Jurkat, Clone E6-1 (cell line): ENCODE results near the gene ADAMTSL1.
"Not testable (repeated sequence)": the region's sequence is repeated elsewhere in the genome, so short reads cannot be mapped to it uniquely, and the experiment has no call there.

ENCODE experiments used
- DNase-seq: peaks from one replicate; pipeline ENCODE4 v3.0.0-alpha.2; 2011; ENCODE audit warnings: low read depth, low spot score
- H3K4me3 ChIP-seq: 2 replicates; pipeline ENCODE4 v1.5.1; 2011; ENCODE audit warnings: mild to moderate bottlenecking, low read length, control low read depth, moderate library complexity

Gene ADAMTSL1

DNA sequence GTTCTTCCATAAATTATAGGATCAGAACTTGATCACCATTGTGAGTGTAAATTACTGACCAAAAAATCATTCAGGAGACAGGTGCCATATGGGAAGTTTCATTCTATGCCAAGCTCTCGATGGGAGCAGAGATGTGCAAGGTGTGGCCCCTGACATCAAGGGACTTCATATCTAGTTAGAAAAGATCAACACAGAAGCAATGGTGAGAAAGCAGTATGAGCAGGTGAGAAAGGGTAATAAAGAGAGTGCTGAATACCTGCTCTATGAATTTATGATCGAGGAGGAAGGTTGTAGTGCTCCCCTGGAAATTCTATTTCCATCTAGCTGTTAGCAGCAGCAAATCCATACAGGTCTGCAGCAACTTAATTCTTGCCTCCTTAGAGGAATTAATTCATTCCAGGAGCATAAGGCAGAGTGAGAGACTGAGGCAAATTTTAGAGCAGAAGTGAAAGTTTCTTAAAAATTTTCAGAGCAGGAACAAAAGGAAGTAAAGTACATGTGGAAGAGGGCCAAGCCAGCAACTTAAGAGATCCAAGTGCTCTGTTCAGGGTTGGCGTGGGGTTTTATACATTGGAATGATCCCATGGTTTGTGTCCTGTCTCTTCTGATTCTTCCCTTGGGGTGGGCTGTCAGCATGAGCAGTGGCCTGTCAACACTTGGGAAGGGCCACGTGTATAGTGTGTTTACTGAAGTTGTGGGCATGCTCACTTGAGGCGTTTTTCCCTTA lies 377.3 kb downstream of the ADAMTSL1 start:
- no peak for DNase-seq
- H3K4me3 ChIP-seq = no peak overlapping the region

DNA sequence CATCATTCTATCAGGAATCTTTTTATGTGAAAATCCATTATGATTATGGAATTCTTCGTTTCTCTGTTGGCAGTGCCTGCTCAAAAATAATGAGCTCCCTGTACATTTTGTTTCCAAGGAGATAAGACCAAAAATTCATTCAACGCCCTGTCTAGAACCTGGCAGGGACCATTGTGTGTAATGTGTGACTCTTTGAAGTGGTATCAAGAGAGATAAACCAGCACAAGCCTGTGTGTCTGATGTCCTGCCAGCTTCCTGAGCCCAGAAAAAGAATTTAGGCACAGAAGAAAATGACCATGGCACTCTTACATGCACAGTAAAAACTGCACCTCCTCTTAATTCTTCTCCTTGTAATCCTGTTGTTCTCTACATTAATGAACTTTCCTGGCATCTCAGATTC lies 381.7 kb downstream of the ADAMTSL1 start:
- DNase-seq = no peak
- H3K4me3 ChIP-seq = no peak overlapping the region

DNA sequence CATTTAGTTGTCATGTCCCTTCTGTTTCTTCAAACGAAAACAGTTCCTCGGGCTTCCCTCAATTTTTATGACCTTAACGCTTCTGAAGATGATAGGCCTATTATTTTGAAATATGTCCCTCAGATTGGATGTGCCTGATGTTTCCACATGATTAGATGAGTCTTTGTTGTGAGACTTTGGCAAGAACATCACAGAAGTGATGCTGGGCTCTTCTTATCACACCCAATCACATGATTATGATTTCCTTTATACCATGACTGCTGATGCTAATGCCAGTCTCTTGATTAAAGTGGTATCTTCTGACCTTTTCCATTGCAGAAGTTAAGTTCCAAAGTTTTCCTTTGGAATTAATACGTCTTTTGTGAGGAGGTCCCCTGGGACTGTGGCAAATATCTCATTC lies 383.4 kb downstream of the ADAMTSL1 start:
- H3K4me3 ChIP-seq = no peak overlapping the region
- no peak for DNase-seq

DNA sequence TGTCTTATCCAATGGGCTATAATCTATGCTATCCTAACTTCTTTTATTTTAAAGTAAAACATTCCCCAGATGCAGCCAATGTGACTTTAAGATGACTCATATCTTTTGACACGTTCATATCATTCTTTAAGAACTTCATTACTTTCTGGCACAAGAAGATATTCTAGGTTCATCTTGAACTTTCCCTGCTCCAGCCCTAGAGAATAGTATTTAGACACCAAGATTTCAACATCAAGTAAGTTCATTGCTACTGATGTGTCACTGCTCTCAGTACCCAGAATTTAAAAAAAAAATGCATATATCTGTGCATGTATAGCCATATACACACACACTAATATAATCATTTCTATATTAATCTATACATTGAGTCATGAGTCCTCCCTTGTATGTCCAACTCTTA lies 383.8 kb downstream of the ADAMTSL1 start:
- DNase-seq = no peak
- H3K4me3 ChIP-seq = no peak overlapping the region

DNA sequence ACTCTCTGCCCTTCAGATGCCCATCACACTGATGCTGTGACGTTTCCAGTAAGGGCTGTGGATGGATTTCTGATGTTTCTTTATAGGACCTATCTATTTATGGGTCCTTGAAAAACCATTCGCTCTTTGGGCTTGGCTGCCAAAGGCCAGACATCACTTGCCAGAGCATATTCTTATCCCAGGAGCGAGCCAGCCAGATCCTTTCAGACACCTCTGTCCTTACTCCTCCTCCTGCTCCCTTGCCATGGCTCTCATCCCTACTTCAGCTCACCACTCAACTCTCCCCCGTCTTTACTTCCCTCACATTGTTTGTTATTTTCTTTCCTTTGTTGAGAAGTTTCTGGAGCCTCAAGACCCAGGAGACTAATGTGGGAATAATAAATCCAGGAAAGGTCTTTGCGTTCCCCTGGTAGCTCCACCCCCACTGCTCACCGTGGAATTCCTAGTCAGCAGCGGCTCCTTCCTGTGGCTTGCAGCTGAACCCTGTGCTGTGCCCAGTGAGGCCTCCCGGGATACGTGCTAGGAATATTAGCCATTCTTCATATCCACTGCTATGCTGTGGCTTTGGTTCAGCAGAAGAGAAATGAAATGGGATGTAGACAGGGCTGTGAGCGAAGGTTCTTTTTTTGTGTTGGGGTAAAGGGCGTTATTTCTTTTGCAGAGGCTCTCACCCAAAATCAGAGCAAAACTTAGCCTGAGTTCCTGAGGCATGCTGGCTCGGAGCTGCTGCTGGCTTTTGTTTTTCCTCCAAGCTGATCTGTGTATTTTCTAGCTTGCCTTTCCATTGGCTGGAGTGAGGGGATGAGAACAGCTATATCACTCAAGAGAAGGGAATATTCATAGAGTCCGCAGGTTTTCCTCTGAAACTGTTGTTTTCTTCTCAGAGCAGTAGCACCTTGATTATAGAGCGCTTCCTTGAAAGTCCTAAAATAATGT lies 387.9 kb downstream of the ADAMTSL1 start:
- DNase-seq = no peak
- no peak overlapping the region for H3K4me3 ChIP-seq

DNA sequence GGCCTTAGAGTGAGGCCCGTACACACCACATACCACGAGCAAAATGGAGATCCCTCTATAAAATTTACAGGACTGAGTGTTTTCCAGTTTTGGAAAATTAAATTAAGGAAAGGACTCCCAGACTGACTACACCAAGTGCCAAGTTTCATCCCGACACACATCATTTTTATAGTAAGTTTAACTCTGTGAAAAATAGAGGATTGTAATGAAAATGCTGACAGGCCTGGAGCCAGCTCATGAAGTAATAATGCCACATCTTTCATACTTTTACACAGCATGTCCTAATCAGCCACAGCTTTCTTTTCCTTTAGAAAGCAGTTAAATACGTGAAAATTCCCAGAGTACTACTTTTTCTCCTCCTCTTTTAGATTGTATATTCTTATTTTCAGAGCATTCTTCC lies 389.8 kb downstream of the ADAMTSL1 start:
- H3K4me3 ChIP-seq = no peak overlapping the region

DNA sequence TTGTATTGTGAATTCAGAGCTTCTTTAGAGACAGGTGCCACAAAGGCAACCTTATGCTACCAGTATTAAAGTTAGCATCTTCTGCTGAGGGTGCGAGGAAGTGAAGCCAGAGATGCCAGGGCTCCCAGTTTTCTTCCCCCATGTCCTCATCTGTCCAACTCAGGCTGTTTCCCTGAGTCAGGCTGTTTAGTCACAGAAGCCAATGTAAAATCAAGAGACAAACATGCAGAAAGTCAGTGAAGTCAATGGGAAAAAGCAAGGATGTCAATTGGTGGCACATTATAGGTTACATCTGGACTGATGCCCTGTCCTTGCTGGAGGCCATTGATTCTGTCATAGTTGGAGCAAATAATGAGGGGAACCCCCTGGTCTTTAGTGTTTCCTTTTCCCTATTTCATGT lies 390.6 kb downstream of the ADAMTSL1 start:
- no peak overlapping the region for H3K4me3 ChIP-seq
- DNase-seq = no peak

More for the DNA sequence above, 389.8 kb downstream of the ADAMTSL1 start:
- DNase-seq = no peak

DNA sequence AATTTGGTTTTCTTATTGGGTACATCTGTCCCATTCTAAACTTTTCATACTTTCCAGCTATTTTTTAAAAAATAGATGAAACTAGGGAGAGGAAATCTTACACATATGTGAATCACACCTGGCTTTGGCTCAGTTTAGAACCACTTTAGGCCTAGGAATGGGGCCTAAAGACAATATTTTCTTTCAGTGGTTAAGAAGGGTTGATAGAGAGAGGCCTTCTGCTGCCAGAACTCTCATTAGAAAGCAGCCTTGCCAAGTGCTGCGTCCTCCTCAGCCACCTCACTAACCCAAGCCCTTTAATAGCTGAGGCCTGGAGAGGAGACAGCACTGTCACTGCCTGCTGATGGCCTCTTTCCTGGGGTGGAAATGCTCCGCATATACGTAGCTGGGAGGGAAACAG lies 391.6 kb downstream of the ADAMTSL1 start:
- H3K4me3 ChIP-seq = no peak overlapping the region
- no peak for DNase-seq

DNA sequence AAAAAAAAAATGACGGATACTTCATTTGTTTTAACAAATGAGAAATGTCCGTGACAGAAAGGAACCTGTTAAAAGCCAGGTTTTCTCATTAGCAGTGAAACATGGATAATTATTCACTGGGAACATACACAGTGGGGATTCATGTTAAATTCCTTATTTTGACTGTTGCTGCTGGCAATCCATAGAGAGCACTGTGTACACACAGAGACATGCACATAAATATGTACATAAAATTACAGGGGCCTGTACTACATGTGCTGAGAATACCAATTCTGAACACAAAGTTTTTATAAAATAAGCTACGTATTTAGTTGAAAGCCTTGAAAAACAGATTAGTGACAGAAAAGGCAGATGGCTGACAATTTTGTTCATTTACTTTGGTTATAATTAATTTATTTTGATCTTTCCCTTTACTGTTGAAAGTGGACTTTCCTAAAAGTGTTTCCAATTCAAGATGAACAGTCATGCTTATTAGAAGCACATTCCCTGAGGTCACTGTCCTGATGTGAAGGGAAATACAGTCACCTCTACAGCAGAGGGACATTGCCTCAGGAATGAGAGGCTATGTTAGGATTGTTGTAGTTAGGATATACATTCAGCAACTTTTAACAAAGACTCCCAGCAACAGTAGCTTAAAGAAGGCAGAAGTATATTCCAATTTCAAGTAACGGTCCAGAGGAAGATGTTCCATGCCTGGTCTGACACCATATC lies 392.3 kb downstream of the ADAMTSL1 start:
- H3K4me3 ChIP-seq = no peak overlapping the region
- no peak for DNase-seq

DNA sequence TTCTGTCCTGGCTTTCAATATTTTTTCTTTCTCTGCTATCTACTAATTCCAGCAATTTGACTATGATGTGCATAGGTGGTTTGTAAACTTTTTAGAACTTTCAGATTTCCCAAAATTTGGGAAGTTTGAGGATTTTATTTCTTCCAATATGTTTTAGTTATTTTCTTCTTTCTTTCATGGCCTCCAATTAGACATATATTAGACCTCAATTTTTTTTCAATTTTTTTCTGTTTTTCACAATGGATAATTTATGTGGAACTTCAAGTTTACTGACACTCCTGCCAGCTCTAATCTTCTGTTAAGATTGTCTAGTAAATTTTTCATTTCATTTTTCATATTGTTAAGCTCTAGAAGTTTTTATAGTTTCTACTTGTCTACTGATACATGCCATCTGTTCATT lies 395.8 kb downstream of the ADAMTSL1 start:
- no peak overlapping the region for H3K4me3 ChIP-seq
- DNase-seq = no peak

DNA sequence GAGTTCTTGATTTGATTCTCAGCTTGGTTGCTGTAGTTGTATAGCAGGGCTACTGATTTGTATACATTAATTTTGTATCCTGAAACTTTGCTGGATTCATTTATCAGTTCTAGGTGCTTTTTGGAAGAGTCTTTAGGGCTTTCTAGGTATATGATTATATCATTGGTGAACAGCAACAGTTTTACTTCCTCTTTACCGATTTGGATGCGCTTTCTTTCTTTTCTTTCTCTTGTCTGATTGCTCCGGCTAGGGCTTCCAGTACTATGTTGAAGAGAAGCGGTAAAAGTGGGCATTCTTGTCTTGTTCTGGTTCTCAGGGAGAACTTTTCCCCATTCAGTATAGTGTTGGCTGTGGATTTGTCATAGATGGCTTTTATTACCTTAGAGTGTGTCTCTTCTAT lies 400.1 kb downstream of the ADAMTSL1 start:
- DNase-seq = no peak

DNA sequence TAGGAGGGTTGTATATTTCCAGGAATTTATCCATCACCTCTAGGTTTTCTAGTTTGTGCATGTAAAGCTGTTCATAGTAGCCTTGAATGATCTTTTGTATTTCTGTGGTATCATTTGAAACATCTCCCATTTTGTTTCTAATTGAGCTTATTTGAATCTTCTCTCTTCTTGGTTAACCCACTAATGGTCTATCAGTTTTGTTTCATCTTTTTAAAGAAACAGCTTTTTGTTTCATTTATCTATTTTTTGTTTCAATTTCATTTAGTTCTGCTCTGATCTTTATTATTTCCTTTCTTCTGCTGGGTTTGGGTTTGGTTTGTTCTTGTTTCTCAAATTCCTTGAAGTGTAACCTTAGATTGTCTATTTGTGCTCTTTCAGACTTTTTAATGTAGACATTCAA lies 401.0 kb downstream of the ADAMTSL1 start:
- H3K4me3 ChIP-seq, DNase-seq: not testable (repeated sequence)

More for the DNA sequence above, 400.1 kb downstream of the ADAMTSL1 start:
- no peak overlapping the region for H3K4me3 ChIP-seq

DNA sequence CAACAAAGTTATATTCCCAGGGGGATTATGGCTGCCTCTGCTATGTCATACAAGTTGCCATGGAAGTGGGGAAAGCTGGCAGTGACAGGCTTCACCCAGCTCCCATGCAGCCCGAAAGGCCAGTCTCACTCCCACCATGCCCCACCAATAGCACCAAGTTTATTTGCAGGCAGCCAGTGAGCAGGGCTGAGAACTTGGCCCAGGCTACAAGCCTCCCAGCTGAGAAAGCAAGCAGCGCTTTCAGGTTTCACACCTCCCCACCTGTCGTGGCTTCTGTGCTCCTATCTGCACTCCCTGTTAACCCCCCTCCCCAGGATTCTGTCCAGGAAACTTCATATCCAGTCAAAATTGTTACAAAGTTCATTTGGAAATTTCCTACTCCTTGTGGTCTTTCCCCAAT lies 404.0 kb downstream of the ADAMTSL1 start:
- no peak for DNase-seq
- H3K4me3 ChIP-seq = no peak overlapping the region

DNA sequence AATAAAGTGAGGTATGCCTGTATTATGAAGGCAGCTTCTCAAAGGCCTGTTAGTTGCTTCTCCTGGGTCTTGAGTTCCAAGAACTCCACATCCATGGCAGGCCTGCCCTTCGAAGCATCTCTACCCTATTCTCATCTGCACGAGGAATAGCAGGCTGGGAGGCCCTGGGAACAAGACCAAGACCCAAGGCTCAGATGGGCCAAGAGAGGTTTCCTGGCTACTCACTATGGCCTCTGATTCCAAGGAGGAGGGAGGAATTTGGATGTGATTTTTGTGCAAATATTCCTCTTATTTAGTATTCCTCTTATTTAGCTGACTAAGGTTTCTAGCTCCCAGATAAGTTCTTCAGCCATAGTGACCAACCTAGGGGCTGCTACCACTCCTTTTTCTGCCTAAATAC lies 407.8 kb downstream of the ADAMTSL1 start:
- DNase-seq = no peak
- H3K4me3 ChIP-seq = no peak overlapping the region

DNA sequence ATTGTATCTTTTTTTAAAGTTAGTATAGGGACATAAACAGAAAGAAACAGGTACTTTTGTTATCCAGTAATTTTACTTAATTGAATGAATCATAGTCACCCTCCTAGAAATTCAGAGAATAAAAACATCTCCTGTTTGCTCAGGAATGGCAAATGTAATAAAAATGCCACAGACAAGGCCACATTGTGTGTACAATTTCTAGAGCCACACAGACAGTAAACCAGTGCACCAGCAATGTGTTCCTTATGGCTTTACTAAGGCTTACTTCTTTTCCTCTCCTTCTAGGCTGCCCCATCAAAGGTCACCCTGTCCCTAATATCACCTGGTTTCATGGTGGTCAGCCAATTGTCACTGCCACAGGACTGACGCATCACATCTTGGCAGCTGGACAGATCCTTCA lies 413.6 kb downstream of the ADAMTSL1 start:
- no peak overlapping the region for H3K4me3 ChIP-seq
- no peak for DNase-seq

DNA sequence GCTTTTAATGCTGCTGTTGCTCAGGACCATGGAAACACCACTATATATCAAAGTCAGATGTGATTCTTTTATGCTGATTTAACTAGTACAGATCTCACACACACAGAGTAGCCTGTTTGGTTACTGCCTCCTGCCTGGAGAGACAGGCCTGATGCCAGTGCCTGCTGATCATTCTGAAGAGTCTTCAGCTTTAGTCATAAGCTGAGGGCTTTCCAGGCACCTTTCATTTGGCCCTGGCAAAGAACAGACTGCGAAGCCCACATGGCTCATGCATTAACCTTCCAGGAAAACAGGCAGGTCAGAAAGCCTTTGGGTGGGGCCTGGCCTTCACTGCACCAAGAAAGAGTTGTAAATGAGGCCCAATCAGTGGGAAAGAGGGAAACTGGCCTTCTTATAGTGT lies 414.3 kb downstream of the ADAMTSL1 start:
- DNase-seq = no peak

DNA sequence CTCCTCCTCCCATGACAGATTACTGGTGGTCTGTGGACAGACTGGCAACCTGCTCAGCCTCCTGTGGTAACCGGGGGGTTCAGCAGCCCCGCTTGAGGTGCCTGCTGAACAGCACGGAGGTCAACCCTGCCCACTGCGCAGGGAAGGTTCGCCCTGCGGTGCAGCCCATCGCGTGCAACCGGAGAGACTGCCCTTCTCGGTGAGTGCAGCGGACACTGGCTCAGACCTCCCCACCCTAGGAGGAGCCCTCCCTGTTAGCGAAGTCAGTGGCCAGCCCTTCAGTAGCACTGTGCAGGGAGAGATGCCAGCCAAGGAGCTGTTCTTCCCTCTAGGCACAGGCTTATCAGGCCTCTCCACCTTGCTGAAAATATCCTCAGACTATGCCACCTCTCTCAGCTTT lies 415.6 kb downstream of the ADAMTSL1 start:
- no peak overlapping the region for H3K4me3 ChIP-seq
- DNase-seq = no peak

More for the DNA sequence above, 414.3 kb downstream of the ADAMTSL1 start:
- no peak overlapping the region for H3K4me3 ChIP-seq

DNA sequence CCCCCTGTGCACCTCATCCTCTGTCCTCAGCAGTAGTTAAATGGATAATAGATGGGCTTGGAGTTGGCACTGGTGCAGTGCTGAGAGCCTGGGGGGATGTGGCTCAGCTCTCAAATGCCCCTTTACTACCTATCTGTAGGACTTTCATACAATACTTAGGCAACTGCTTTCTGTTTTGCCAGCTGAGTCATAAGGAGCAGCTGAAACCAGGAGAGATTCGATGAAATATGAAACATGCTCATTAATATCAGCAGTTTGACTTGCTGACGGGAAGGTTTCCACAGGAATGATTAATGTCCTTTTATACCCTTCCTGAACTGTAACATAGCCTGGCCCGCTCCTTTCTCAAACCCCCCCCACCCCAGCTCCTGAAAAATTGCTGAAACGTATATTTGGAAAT lies 416.4 kb downstream of the ADAMTSL1 start:
- no peak for DNase-seq
- H3K4me3 ChIP-seq = no peak overlapping the region

DNA sequence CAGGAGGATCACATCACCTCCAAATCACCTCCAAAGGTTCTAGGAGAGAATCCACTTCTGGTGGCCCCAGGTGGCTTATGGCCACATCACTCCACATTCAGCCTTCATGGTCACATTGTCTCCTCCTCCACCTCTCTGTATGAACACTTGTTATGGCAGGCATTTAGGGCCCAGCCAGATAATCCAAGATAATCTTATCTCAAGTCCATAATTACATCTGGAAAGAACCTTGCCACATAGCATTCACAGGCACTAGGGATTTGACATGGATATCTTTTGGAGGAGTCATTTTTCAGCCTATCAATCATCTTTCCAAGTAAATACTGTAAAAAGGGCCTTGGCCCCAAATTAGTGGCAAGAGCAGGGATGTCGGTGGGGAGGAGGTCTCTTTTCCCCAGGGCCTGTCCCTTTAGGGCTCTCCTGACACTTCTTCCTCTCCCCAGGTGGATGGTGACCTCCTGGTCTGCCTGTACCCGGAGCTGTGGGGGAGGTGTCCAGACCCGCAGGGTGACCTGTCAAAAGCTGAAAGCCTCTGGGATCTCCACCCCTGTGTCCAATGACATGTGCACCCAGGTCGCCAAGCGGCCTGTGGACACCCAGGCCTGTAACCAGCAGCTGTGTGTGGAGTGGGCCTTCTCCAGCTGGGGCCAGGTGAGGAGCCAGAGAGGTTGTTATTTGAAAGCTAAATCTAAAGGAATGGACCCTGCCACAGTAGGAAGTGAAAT lies 418.2 kb downstream of the ADAMTSL1 start:
- DNase-seq = no peak

More for the DNA sequence above, 418.2 kb downstream of the ADAMTSL1 start:
- H3K4me3 ChIP-seq = no peak overlapping the region
